NT2/D1 (cell line): ENCODE results near the gene SLC39A10.

ENCODE experiments used
- SUZ12 ChIP-seq: IDR thresholded peaks from 2 replicates; pipeline ENCODE4 v1.6.1; 2011; ENCODE audit not compliant: insufficient read length, insufficient read depth; ENCODE audit errors: extremely low read depth
- YY1 ChIP-seq: IDR thresholded peaks from 2 replicates; pipeline ENCODE4 v1.6.1; 2011; ENCODE audit not compliant: insufficient read length, insufficient read depth
- ZNF274 ChIP-seq: IDR thresholded peaks from 2 replicates; pipeline ENCODE4 v1.6.1; 2011; ENCODE audit warnings: mild to moderate bottlenecking, low read depth, low read length

GRCh38 chr2:195763866-195764265, 106.8 kb downstream of the SLC39A10 start:
- TF ChIP-seq ZNF274 (no peak), YY1 (no peak), SUZ12 (no peak)
